PC-9 (cell line): ENCODE results near the gene CD22. TPM values are rescaled to one million over a fixed set of nuclear protein-coding genes. Genes with fewer than 3 reads are reported as not detected.

ENCODE experiments used
- BruUV-seq: library from RNA; stranded (reverse); fragments of 400-500 nt; replicated peaks from 2 replicates; lab custom pipeline; 2021; lab: Mats Ljungman, UMichigan
- CTCF ChIA-PET: fragments of 300-600 bp; sonication (Branson Sonifier 250); formaldehyde crosslinking; loops from one replicate; lab custom pipeline; 2022; ENCODE audit warnings: antibody characterized with exemption; lab: Charles Lee
- POLR2A ChIA-PET: fragments of 300-600 bp; sonication (Branson Sonifier 250); formaldehyde crosslinking; loops from one replicate; lab custom pipeline; 2022; ENCODE audit warnings: antibody characterized with exemption; ENCODE audit not compliant: unreplicated experiment; lab: Charles Lee
- DNase-seq, 2 experiments: peaks; one replicate each; pipeline versions ENCODE4 v3.0.0 to v3.0.0-alpha.2; 2015 to 2022; ENCODE audit warnings: mixed read lengths in 1 of 2
- H2AFZ ChIP-seq: fragments of 200-600 bp; sonication (generic); 2 replicates; pipeline ENCODE4 v1.8.1; 2017; ENCODE audit warnings: antibody characterized with exemption
- H3F3A ChIP-seq: fragments of 200-600 bp; sonication (generic); 2 replicates; pipeline ENCODE4 v1.8.1; 2017; ENCODE audit warnings: antibody characterized with exemption, mild to moderate bottlenecking, low read depth; ENCODE audit not compliant: insufficient read depth
- H3K27ac ChIP-seq: fragments of 200-600 bp; sonication (generic); 2 replicates; pipeline ENCODE4 v1.6.1; 2016; ENCODE audit warnings: mixed run types
- H3K27me3 ChIP-seq: fragments of 200-600 bp; sonication (generic); 2 replicates; pipeline ENCODE4 v1.6.1; 2016; ENCODE audit warnings: low read depth, mixed run types; ENCODE audit not compliant: insufficient read depth
- H3K36me3 ChIP-seq: fragments of 200-600 bp; sonication (generic); 2 replicates; pipeline ENCODE4 v1.6.1; 2016; ENCODE audit warnings: low read depth, mixed run types
- H3K4me1 ChIP-seq: fragments of 200-600 bp; sonication (generic); replicated peaks from 2 replicates; pipeline ENCODE4 v1.6.1; 2016; ENCODE audit warnings: mixed run types; ENCODE audit not compliant: insufficient read depth
- H3K4me2 ChIP-seq: fragments of 200-600 bp; sonication (generic); 2 replicates; pipeline ENCODE4 v1.6.1; 2017; ENCODE audit warnings: mixed run types
- H3K4me3 ChIP-seq: fragments of 200-600 bp; sonication (generic); 2 replicates; pipeline ENCODE4 v1.6.1; 2016; ENCODE audit warnings: mixed run types
- H3K79me2 ChIP-seq: fragments of 200-600 bp; sonication (generic); 2 replicates; pipeline ENCODE4 v1.6.1; 2017; ENCODE audit warnings: low read depth, mixed run types
- H3K9me2 ChIP-seq: fragments of 200-600 bp; sonication (generic); 2 replicates; pipeline ENCODE4 v1.8.1; 2017; ENCODE audit warnings: mild to moderate bottlenecking; ENCODE audit not compliant: insufficient read depth
- H3K9me3 ChIP-seq: fragments of 200-600 bp; sonication (generic); 2 replicates; pipeline ENCODE4 v1.8.1; 2016; ENCODE audit warnings: low read depth; ENCODE audit not compliant: insufficient read depth
- H4K20me1 ChIP-seq: fragments of 200-600 bp; sonication (generic); 2 replicates; pipeline ENCODE4 v1.8.1; 2017; ENCODE audit not compliant: insufficient read depth
- EZH2 ChIP-seq: fragments of 200-600 bp; sonication (generic); IDR thresholded peaks from 2 replicates; pipeline ENCODE4 v1.8.0; 2017; ENCODE audit warnings: antibody characterized with exemption, low read depth
- intact Hi-C: fragments of 100-400 bp; cut with micrococcal nuclease; formaldehyde crosslinking; loops from one replicate; pipeline ENCODE4 v1.10.0; 2022; ENCODE audit not compliant: unreplicated experiment
- total RNA-seq: library from RNA; stranded (reverse); gene quantifications from 2 replicates; pipeline ENCODE4 v1.2.3, GENCODE V29; 2021
- TF ChIP-seq, protein P1 (sequence below): fragments of 200-600 bp; sonication (generic); conservative IDR thresholded peaks from 2 replicates; pipeline ENCODE4 v1.6.1; 2017; ENCODE audit warnings: mixed run types, antibody characterized with exemption, mild to moderate bottlenecking, moderate library complexity

The CD22 gene
- total RNA-seq, 1 experiment from 2014 or later = 29.8 TPM

DNA sequence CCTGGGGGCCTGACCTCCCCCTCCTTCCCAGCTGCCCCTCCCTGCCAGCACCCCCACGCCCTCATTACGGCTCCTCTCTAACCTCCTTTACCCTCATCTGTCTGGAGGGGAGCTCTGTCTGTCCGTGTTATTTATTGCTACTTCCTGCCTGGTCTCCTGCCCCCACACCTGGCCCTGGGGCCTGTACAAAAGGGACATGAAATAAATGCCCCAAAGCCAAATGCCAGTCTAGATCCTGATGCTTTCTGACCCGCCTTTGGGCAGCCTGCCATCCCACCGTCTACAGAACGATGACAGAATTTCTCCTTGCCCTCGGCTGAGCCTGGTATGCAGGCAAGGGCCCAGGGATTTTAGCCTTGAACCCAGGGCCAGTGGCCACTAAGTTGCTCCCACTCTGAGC is 15.4 kb upstream of the CD22 start:
- peak; percentile 82 to 87 for DNase-seq
- BruUV-seq = no TSS peak

DNA sequence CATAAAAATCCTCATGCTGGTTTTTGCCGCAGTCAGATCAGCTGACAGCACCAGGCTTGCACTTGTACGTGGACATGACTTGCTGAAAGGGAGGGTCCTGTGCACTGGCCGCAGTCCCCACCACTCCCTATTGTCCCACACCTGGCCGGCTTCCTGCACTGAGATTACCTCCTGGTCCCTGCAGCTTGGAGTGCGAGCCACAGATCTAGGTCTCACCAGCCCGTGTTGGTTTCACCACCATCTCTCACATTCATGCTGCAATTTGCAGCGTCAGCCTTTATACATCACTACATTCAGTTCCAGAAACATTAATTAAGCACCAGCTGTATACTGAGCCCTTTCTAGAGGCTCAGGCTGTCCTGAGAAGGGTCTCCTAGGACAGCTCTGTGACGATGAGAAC is 15.0 kb upstream of the CD22 start:
- H3K4me1 ChIP-seq = peaks cover 84% of the 10 kb centered on the region
- TF ChIP-seq, protein P1, sequence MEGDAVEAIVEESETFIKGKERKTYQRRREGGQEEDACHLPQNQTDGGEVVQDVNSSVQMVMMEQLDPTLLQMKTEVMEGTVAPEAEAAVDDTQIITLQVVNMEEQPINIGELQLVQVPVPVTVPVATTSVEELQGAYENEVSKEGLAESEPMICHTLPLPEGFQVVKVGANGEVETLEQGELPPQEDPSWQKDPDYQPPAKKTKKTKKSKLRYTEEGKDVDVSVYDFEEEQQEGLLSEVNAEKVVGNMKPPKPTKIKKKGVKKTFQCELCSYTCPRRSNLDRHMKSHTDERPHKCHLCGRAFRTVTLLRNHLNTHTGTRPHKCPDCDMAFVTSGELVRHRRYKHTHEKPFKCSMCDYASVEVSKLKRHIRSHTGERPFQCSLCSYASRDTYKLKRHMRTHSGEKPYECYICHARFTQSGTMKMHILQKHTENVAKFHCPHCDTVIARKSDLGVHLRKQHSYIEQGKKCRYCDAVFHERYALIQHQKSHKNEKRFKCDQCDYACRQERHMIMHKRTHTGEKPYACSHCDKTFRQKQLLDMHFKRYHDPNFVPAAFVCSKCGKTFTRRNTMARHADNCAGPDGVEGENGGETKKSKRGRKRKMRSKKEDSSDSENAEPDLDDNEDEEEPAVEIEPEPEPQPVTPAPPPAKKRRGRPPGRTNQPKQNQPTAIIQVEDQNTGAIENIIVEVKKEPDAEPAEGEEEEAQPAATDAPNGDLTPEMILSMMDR = no peak
- TF ChIP-seq EZH2 = no peak
- CTCF ChIA-PET = interaction anchor here (0.5 kb wide), 1 partner anchor 37 kb away, joined by 12 read pairs; no protein-coding TSS in a partner anchor

More for the DNA sequence above, 15.4 kb upstream of the CD22 start:
- intact Hi-C loops = loop anchor here (10.0 kb wide), 1 partner anchor 621 kb away; the partner anchor contains the start of gene LRFN3
- H3K36me3 ChIP-seq = peaks cover 28% of the 10 kb centered on the region
- peak overlapping the region; percentile 28 for H3K27ac ChIP-seq
- no peaks in the 10 kb centered on the region for H3K27me3 ChIP-seq
- peak overlapping the region; percentile 99 for H3K4me2 ChIP-seq
- CTCF ChIA-PET = interaction anchor here (0.5 kb wide), 1 partner anchor 37 kb away, joined by 12 read pairs; no protein-coding TSS in a partner anchor
- H2AFZ ChIP-seq = no peak overlapping the region
- TF ChIP-seq, protein P1 = no peak
- TF ChIP-seq EZH2 = no peak
- H3K9me2 ChIP-seq = no peaks in the 10 kb centered on the region
- POLR2A ChIA-PET = interaction anchor here (0.6 kb wide), 3 partner anchors 40 to 584 kb away, joined by 3 read pairs; partner anchors contain the start of gene PSENEN
- peaks cover 46% of the 10 kb centered on the region for H3K79me2 ChIP-seq
- no peaks in the 10 kb centered on the region for H3K9me3 ChIP-seq
- no peaks in the 10 kb centered on the region for H4K20me1 ChIP-seq
- no peak overlapping the region; the same call in 1 of the 2 replicates for H3K4me3 ChIP-seq
- H3F3A ChIP-seq = peaks cover 77% of the 10 kb centered on the region
- H3K4me1 ChIP-seq = peaks cover 88% of the 10 kb centered on the region

DNA sequence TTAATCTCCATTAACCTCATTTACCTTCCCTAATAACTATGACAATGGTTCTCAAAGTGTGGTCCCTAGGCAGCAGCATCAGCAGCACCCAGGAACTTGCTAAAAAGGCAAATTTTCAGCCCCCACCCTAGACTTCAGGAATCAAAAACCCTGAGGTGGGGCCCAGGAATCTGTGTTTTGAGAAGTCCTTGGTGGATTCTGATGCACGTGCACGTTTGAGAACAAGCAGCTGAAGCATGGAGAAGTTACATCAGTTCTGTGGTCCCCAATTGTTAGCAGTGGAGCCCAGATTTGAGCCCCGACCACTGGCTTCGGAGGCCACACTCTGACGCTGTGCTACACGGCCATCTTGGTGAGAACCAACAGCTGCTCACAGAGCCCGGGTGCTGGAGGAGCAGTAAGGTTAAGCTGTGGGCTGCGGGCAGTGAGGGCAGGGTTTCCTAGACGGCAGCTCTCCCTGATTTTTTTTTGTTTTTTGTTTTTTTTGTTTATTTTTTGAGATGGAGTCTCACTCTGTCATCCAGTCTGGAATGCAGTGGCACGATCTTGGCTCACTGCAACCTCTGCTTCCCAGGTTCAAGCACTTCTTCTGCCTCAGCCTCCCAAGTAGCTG is 14.0 kb upstream of the CD22 start:
- no TSS peak for BruUV-seq
- Histone ChIP-seq H4K20me1 (no peaks in the 10 kb centered on the region), H3K9me3 (no peaks in the 10 kb centered on the region), H3F3A (peaks cover 74% of the 10 kb centered on the region), H3K36me3 (peaks cover 28% of the 10 kb centered on the region), H3K4me3 (no peak overlapping the region), H3K79me2 (peaks cover 47% of the 10 kb centered on the region), H3K9me2 (no peaks in the 10 kb centered on the region), H2AFZ (no peak overlapping the region), H3K27ac (no peak overlapping the region), H3K4me2 (no peak overlapping the region), H3K27me3 (no peaks in the 10 kb centered on the region), H3K4me1 (peaks cover 90% of the 10 kb centered on the region)
- no peak for TF ChIP-seq EZH2
- TF ChIP-seq, protein P1 = no peak
- ChIA-PET CTCF (no interaction called here), POLR2A (interaction anchor here (0.7 kb wide), 2 partner anchors 26 to 333 kb away, joined by 3 to 5 read pairs; partner anchors contain the start of gene COX6B1)
- intact Hi-C loops = loop anchor here (5.0 to 10.0 kb wide), 2 partner anchors 402 to 620 kb away; partner anchors contain the start of genes KMT2B and LRFN3
- no peak for DNase-seq

More for the DNA sequence above, 15.0 kb upstream of the CD22 start:
- Histone ChIP-seq H3K27ac (0 out of 2 replicates have a peak overlapping the region, but pooled peaks have one; percentile 28), H3F3A (peaks cover 73% of the 10 kb centered on the region), H3K79me2 (peaks cover 46% of the 10 kb centered on the region), H2AFZ (no peak overlapping the region), H3K9me2 (no peaks in the 10 kb centered on the region), H4K20me1 (no peaks in the 10 kb centered on the region), H3K36me3 (peaks cover 28% of the 10 kb centered on the region), H3K27me3 (no peaks in the 10 kb centered on the region), H3K4me3 (no peak overlapping the region), H3K9me3 (no peaks in the 10 kb centered on the region), H3K4me2 (peak overlapping the region; percentile 99)
- DNase-seq = no peak
- POLR2A ChIA-PET = interaction anchor here (0.6 to 0.7 kb wide), 3 partner anchors 25 to 583 kb away, joined by 3 read pairs; no protein-coding TSS in a partner anchor
- intact Hi-C loops = loop anchor here (10.0 kb wide), 1 partner anchor 621 kb away; the partner anchor contains the start of gene LRFN3
- no TSS peak for BruUV-seq
